GM23338 (cell line): ENCODE data around the gene CYP46A1. TPM values are rescaled to one million over a fixed set of nuclear protein-coding genes. Genes with fewer than 3 reads are reported as not detected.
A peak's percentile ranks its signal among the peaks of the same experiment; 100 is the strongest.

Source experiments
- ATAC-seq: fragments of 200-7000 bp; cut with Tn5 transposase; 3 replicates; pipeline ENCODE4 v1.9.1; 2020
- DNase-seq: peaks from one replicate; pipeline ENCODE4 v3.0.0-alpha.2; 2015; ENCODE audit warnings: low spot score
- H2AFZ ChIP-seq: fragments of 200-600 bp; sonication (generic); 2 replicates; pipeline ENCODE4 v1.8.0; 2016; ENCODE audit warnings: antibody characterized with exemption, mild to moderate bottlenecking, moderate library complexity
- H3F3A ChIP-seq: fragments of 200-600 bp; sonication (generic); replicated peaks from 2 replicates; pipeline ENCODE4 v1.8.0; 2017; ENCODE audit warnings: antibody characterized with exemption, mixed run types, low read depth
- H3K27ac ChIP-seq: fragments of 200-600 bp; sonication (generic); 2 replicates; pipeline ENCODE4 v1.6.1; 2016; ENCODE audit warnings: low read depth
- H3K27me3 ChIP-seq: fragments of 200-600 bp; sonication (generic); 2 replicates; pipeline ENCODE4 v1.8.0; 2016; ENCODE audit warnings: mild to moderate bottlenecking, mixed run types, moderate library complexity; ENCODE audit not compliant: insufficient read depth
- H3K36me3 ChIP-seq: fragments of 200-600 bp; sonication (generic); 2 replicates; pipeline ENCODE4 v1.8.0; 2016; ENCODE audit warnings: mild to moderate bottlenecking; ENCODE audit not compliant: insufficient read depth
- H3K4me1 ChIP-seq: fragments of 200-600 bp; sonication (generic); 2 replicates; pipeline ENCODE4 v1.8.0; 2016; ENCODE audit warnings: mild to moderate bottlenecking, moderate library complexity; ENCODE audit not compliant: insufficient read depth
- H3K4me2 ChIP-seq: fragments of 200-600 bp; sonication (generic); 2 replicates; pipeline ENCODE4 v1.7.1; 2017; ENCODE audit warnings: mixed run types
- H3K4me3 ChIP-seq: fragments of 200-600 bp; sonication (generic); 2 replicates; pipeline ENCODE4 v1.6.1; 2016; ENCODE audit warnings: mixed run types
- H3K79me2 ChIP-seq: fragments of 200-600 bp; sonication (generic); replicated peaks from 2 replicates; pipeline ENCODE4 v1.8.0; 2017; ENCODE audit warnings: mild to moderate bottlenecking; ENCODE audit not compliant: insufficient read depth
- H3K9me2 ChIP-seq: fragments of 200-600 bp; sonication (generic); 2 replicates; pipeline ENCODE4 v1.8.0; 2017; ENCODE audit not compliant: insufficient read depth
- H4K20me1 ChIP-seq: fragments of 200-600 bp; sonication (generic); replicated peaks from 2 replicates; pipeline ENCODE4 v1.8.0; 2017; ENCODE audit warnings: mild to moderate bottlenecking; ENCODE audit not compliant: insufficient read depth
- H3K27ac Mint-ChIP-seq: 2 replicates; pipeline ENCODE4 v1.8.0; 2020; ENCODE audit warnings: inconsistent platforms, mild to moderate bottlenecking, moderate library complexity, mixed read lengths
- H3K27me3 Mint-ChIP-seq: 3 replicates; pipeline ENCODE4 v1.8.0; 2022; ENCODE audit warnings: low read depth, mild to moderate bottlenecking, moderate library complexity, mixed read lengths, inconsistent platforms; ENCODE audit not compliant: insufficient read depth, poor library complexity
- H3K36me3 Mint-ChIP-seq: 3 replicates; pipeline ENCODE4 v1.8.0; 2021; ENCODE audit warnings: low read depth, mild to moderate bottlenecking, inconsistent platforms, moderate library complexity, mixed read lengths
- H3K4me1 Mint-ChIP-seq: 3 replicates; pipeline ENCODE4 v1.8.0; 2020; ENCODE audit warnings: mild to moderate bottlenecking, inconsistent platforms, mixed read lengths
- H3K4me3 Mint-ChIP-seq: 3 replicates; pipeline ENCODE4 v1.8.0; 2021; ENCODE audit warnings: moderate library complexity, mild to moderate bottlenecking, inconsistent platforms, mixed read lengths
- H3K9me3 Mint-ChIP-seq: 3 replicates; pipeline ENCODE4 v1.8.0; 2020; ENCODE audit warnings: moderate library complexity, mild to moderate bottlenecking, inconsistent platforms, mixed read lengths
- CTCF ChIP-seq, 2 experiments: fragments of 200-600 bp in 1 of 2; sonication (generic) in 1 of 2; conservative IDR thresholded peaks; 2 replicates each; pipeline versions ENCODE4 v1.5.1 to v1.6.1; 2016 to 2017; ENCODE audit warnings: antibody characterized with exemption in 2 of 2, low read depth in 2 of 2, mild to moderate bottlenecking in 2 of 2, moderate library complexity in 1 of 2
- JUNB ChIP-seq: IDR thresholded peaks from one replicate; pipeline ENCODE4 v1.6.1; 2016; ENCODE audit warnings: antibody characterized with exemption; ENCODE audit not compliant: unreplicated experiment
- NANOG ChIP-seq: IDR thresholded peaks from 2 replicates; pipeline ENCODE4 v1.6.1; 2016; ENCODE audit warnings: antibody characterized with exemption, borderline replicate concordance
- polyA plus RNA-seq: library from polyadenylated mRNA; unstranded; fragments of >200 nt; fragmentation: Nextera tagmentation; extraction: Ambion mirVana; gene quantifications from 2 replicates; pipeline ENCODE4 v1.2.1, GENCODE V29; 2016
- total RNA-seq: library from RNA; depleted of rRNA; stranded (reverse); fragments of >200 nt; shearing (Covaris generic); gene quantifications from 2 replicates; pipeline ENCODE4 v1.2.3, GENCODE V29; 2014
- TF ChIP-seq, protein P1 (sequence below): fragments of 250-450 bp; sonication (Bioruptor Pico); IDR thresholded peaks from 2 replicates; pipeline ENCODE4 v1.5.0; 2020; ENCODE audit warnings: mild to moderate bottlenecking, moderate library complexity
- TF ChIP-seq, protein P2 (sequence below): IDR thresholded peaks from one replicate; pipeline ENCODE4 v1.6.1; 2018; ENCODE audit warnings: antibody characterized with exemption; ENCODE audit not compliant: unreplicated experiment

Gene CYP46A1
- total and polyA plus RNA-seq, 2 experiments from 2014 or later, result 0.59 to 0.66 TPM

DNA sequence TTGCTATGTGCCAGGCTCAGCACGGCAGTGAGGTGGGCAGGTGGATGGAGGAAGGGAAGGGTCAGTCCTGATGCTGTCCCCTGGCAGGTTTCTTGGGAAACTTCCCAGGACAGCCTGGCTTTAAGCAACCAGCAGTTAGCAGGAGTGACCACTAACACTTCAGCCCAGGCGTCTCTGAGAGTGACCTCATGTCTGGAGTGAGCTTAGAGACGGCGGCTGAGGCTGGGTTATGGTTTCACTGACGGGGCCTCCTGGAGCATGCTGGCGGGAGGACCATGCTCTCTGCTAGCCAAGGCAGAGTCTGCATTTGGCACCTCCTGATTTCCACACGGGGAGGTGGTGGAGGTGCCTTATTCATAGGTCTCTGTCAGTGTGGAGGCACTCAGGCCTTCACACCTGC lies 36.7 kb upstream of the CYP46A1 start (continued):
- TF ChIP-seq, protein P1, sequence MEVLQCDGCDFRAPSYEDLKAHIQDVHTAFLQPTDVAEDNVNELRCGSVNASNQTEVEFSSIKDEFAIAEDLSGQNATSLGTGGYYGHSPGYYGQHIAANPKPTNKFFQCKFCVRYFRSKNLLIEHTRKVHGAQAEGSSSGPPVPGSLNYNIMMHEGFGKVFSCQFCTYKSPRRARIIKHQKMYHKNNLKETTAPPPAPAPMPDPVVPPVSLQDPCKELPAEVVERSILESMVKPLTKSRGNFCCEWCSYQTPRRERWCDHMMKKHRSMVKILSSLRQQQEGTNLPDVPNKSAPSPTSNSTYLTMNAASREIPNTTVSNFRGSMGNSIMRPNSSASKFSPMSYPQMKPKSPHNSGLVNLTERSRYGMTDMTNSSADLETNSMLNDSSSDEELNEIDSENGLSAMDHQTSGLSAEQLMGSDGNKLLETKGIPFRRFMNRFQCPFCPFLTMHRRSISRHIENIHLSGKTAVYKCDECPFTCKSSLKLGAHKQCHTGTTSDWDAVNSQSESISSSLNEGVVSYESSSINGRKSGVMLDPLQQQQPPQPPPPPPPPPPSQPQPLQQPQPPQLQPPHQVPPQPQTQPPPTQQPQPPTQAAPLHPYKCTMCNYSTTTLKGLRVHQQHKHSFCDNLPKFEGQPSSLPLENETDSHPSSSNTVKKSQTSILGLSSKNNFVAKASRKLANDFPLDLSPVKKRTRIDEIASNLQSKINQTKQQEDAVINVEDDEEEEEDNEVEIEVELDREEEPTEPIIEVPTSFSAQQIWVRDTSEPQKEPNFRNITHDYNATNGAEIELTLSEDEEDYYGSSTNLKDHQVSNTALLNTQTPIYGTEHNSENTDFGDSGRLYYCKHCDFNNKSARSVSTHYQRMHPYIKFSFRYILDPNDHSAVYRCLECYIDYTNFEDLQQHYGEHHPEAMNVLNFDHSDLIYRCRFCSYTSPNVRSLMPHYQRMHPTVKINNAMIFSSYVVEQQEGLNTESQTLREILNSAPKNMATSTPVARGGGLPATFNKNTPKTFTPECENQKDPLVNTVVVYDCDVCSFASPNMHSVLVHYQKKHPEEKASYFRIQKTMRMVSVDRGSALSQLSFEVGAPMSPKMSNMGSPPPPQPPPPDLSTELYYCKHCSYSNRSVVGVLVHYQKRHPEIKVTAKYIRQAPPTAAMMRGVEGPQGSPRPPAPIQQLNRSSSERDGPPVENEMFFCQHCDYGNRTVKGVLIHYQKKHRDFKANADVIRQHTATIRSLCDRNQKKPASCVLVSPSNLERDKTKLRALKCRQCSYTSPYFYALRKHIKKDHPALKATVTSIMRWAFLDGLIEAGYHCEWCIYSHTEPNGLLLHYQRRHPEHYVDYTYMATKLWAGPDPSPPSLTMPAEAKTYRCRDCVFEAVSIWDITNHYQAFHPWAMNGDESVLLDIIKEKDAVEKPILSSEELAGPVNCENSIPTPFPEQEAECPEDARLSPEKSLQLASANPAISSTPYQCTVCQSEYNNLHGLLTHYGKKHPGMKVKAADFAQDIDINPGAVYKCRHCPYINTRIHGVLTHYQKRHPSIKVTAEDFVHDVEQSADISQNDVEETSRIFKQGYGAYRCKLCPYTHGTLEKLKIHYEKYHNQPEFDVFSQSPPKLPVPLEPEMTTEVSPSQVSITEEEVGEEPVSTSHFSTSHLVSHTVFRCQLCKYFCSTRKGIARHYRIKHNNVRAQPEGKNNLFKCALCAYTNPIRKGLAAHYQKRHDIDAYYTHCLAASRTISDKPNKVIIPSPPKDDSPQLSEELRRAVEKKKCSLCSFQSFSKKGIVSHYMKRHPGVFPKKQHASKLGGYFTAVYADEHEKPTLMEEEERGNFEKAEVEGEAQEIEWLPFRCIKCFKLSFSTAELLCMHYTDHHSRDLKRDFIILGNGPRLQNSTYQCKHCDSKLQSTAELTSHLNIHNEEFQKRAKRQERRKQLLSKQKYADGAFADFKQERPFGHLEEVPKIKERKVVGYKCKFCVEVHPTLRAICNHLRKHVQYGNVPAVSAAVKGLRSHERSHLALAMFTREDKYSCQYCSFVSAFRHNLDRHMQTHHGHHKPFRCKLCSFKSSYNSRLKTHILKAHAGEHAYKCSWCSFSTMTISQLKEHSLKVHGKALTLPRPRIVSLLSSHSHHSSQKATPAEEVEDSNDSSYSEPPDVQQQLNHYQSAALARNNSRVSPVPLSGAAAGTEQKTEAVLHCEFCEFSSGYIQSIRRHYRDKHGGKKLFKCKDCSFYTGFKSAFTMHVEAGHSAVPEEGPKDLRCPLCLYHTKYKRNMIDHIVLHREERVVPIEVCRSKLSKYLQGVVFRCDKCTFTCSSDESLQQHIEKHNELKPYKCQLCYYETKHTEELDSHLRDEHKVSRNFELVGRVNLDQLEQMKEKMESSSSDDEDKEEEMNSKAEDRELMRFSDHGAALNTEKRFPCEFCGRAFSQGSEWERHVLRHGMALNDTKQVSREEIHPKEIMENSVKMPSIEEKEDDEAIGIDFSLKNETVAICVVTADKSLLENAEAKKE, result no peak
- TF ChIP-seq, protein P2, sequence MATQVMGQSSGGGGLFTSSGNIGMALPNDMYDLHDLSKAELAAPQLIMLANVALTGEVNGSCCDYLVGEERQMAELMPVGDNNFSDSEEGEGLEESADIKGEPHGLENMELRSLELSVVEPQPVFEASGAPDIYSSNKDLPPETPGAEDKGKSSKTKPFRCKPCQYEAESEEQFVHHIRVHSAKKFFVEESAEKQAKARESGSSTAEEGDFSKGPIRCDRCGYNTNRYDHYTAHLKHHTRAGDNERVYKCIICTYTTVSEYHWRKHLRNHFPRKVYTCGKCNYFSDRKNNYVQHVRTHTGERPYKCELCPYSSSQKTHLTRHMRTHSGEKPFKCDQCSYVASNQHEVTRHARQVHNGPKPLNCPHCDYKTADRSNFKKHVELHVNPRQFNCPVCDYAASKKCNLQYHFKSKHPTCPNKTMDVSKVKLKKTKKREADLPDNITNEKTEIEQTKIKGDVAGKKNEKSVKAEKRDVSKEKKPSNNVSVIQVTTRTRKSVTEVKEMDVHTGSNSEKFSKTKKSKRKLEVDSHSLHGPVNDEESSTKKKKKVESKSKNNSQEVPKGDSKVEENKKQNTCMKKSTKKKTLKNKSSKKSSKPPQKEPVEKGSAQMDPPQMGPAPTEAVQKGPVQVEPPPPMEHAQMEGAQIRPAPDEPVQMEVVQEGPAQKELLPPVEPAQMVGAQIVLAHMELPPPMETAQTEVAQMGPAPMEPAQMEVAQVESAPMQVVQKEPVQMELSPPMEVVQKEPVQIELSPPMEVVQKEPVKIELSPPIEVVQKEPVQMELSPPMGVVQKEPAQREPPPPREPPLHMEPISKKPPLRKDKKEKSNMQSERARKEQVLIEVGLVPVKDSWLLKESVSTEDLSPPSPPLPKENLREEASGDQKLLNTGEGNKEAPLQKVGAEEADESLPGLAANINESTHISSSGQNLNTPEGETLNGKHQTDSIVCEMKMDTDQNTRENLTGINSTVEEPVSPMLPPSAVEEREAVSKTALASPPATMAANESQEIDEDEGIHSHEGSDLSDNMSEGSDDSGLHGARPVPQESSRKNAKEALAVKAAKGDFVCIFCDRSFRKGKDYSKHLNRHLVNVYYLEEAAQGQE, result no peak
- TF ChIP-seq JUNB, result no peak
- no peak for TF ChIP-seq NANOG

DNA sequence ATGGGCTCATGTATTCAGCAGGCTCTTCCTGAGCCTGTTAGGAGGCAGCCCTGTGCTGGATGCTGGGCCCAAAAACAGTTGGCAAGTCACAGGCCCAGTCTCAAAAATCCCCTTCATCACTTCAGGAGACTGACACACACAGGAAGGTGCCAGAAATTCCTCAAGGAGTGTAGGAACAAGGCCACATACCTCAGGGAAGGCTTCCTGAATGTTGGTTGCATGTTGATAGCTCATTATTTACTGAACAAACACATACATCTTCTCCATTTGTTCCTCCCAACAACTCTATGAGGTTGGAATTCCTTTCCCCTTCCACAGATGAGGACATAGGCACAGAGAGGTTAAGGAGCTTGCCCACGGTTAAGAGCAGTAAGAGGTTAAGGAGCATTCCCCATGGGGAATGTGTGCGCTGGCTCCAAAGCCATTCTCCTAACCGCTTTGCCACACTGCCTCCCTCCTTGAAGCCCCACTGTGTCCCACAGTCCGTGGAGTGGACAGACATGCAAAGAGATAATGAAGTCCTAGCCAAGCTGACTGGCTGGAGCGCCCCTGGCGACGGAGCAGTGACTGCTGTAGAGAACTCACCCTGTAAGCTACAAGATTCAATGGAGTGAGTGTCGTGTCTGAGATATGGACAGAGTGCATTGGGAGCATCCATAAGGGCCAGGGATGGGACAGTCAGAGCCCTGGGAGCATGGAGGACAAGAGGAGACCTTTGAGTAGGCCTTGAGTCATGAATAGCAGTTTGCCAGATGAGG lies 35.9 kb upstream of the CYP46A1 start:
- Mint-ChIP-seq H3K27ac (no peak overlapping the region), H3K4me1 (peaks cover 8% of the 10 kb centered on the region), H3K27me3 (peaks cover 27% of the 10 kb centered on the region), H3K4me3 (no peak overlapping the region), H3K36me3 (no peaks in the 10 kb centered on the region), H3K9me3 (no peaks in the 10 kb centered on the region)
- DNase-seq, result no peak
- no peak for ATAC-seq
- H3K9me2 ChIP-seq, result no peaks in the 10 kb centered on the region
- no peaks in the 10 kb centered on the region for H3K79me2 ChIP-seq
- H3K36me3 ChIP-seq, result no peaks in the 10 kb centered on the region
- H3K4me1 ChIP-seq, result peaks cover 3% of the 10 kb centered on the region; the same call in 1 of the 2 replicates
- H2AFZ ChIP-seq, result no peak overlapping the region
- H3K4me3 ChIP-seq, result no peak overlapping the region
- H3K27me3 ChIP-seq, result peaks cover 29% of the 10 kb centered on the region
- 0 out of 2 replicates have a peak, but pooled peaks cover 3% of the 10 kb centered on the region for H3F3A ChIP-seq
- no peak overlapping the region for H3K4me2 ChIP-seq
- no peak for TF ChIP-seq JUNB
- peak in 1 of 2 experiments; percentile 35; a peak in 2 of 4 replicates for TF ChIP-seq CTCF (conservative IDR thresholded peaks at IDR 0.05; ENCODE audit: low read depth in 2 of 2)
- H4K20me1 ChIP-seq, result no peaks in the 10 kb centered on the region
- no peak overlapping the region for H3K27ac ChIP-seq
